HEK293 (cell line): Measurements from ENCODE around the gene TMOD4.

Experiments used
- CTCF ChIA-PET: fragments of 350-600 bp; formaldehyde crosslinking; extraction: SDS; loops from one replicate; lab custom pipeline; 2021; ENCODE audit warnings: antibody characterized with exemption; lab: Yijun Ruan, JAX
- POLR2A ChIA-PET: fragments of 300-600 bp; formaldehyde crosslinking; extraction: SDS; loops from one replicate; lab custom pipeline; 2020; ENCODE audit warnings: antibody characterized with exemption, inconsistent platforms; lab: Yijun Ruan, JAX
- H3K27ac ChIP-seq: fragments of 200-500 bp; sonication (Bioruptor generic); 2 replicates; pipeline ENCODE4 v1.5.1; 2014; ENCODE audit warnings: low read depth, low read length, control low read depth, inconsistent platforms; ENCODE audit errors: extremely low read depth
- H3K36me3 ChIP-seq, 2 experiments: fragments of 200-500 bp in 1 of 2; sonication (Bioruptor generic) in 1 of 2; 1 replicate in 1 of 2; 2 replicates in 1 of 2; pipeline ENCODE4 v1.5.1; 2014 to 2017; ENCODE audit warnings: inconsistent platforms in 2 of 2, low read length in 2 of 2; ENCODE audit not compliant: control insufficient read depth in 2 of 2, insufficient read depth in 1 of 2
- H3K4me1 ChIP-seq: fragments of 200-500 bp; sonication (Bioruptor generic); 2 replicates; pipeline ENCODE4 v1.5.1; 2014; ENCODE audit warnings: mild to moderate bottlenecking, low read length, inconsistent platforms; ENCODE audit not compliant: control insufficient read depth, insufficient read depth
- H3K4me3 ChIP-seq: 2 replicates; pipeline ENCODE4 v1.5.1; 2011; ENCODE audit warnings: low read depth, mild to moderate bottlenecking, control low read depth, low read length, moderate library complexity
- H3K9me3 ChIP-seq: fragments of 200-500 bp; sonication (Bioruptor generic); 2 replicates; pipeline ENCODE4 v1.5.1; 2014; ENCODE audit warnings: low read depth, low read length, inconsistent platforms; ENCODE audit not compliant: control insufficient read depth, insufficient read depth
- AEBP2 ChIP-seq: fragments of 450-650 bp; formaldehyde crosslinking; IDR thresholded peaks from 2 replicates; pipeline ENCODE4 v1.5.1; 2016; ENCODE audit warnings: missing biosample characterization, missing genetic modification characterization, borderline replicate concordance
- BCL11A ChIP-seq: fragments of 450-650 bp; formaldehyde crosslinking; IDR thresholded peaks from 2 replicates; pipeline ENCODE4 v1.5.1; 2016; ENCODE audit warnings: low read depth, missing biosample characterization, missing genetic modification characterization
- BCL6B ChIP-seq: fragments of 450-650 bp; formaldehyde crosslinking; IDR thresholded peaks from 2 replicates; pipeline ENCODE4 v1.5.1; 2017; ENCODE audit warnings: missing biosample characterization, missing genetic modification characterization
- GLI2 ChIP-seq: fragments of 450-650 bp; formaldehyde crosslinking; IDR thresholded peaks from 2 replicates; pipeline ENCODE4; 2017; ENCODE audit warnings: missing biosample characterization, missing genetic modification characterization, low read depth, borderline replicate concordance
- IKZF3 ChIP-seq: fragments of 450-650 bp; IDR thresholded peaks from 2 replicates; pipeline ENCODE4 v1.5.0; 2018; ENCODE audit warnings: missing biosample characterization, mild to moderate bottlenecking, missing genetic modification characterization, moderate library complexity
- INSM2 ChIP-seq: fragments of 450-650 bp; formaldehyde crosslinking; IDR thresholded peaks from 2 replicates; pipeline ENCODE4 v1.5.1; 2016; ENCODE audit warnings: missing biosample characterization, missing genetic modification characterization
- OVOL3 ChIP-seq: fragments of 450-650 bp; formaldehyde crosslinking; IDR thresholded peaks from 2 replicates; pipeline ENCODE4 v1.5.1; 2016; ENCODE audit warnings: missing biosample characterization, missing genetic modification characterization
- PRDM10 ChIP-seq: fragments of 450-650 bp; formaldehyde crosslinking; IDR thresholded peaks from 2 replicates; pipeline ENCODE4 v1.5.1; 2016; ENCODE audit warnings: missing biosample characterization, missing genetic modification characterization
- WT1 ChIP-seq: fragments of 450-650 bp; formaldehyde crosslinking; IDR thresholded peaks from 2 replicates; pipeline ENCODE4 v1.5.1; 2016; ENCODE audit warnings: missing biosample characterization, missing genetic modification characterization
- ZBTB21 ChIP-seq: fragments of 450-650 bp; formaldehyde crosslinking; IDR thresholded peaks from 2 replicates; pipeline ENCODE4 v1.5.1; 2017; ENCODE audit warnings: missing biosample characterization, missing genetic modification characterization
- ZBTB48 ChIP-seq: fragments of 450-650 bp; formaldehyde crosslinking; IDR thresholded peaks from 2 replicates; pipeline ENCODE4 v1.5.1; 2016; ENCODE audit warnings: missing biosample characterization, missing genetic modification characterization
- ZFP41 ChIP-seq: fragments of 450-650 bp; formaldehyde crosslinking; IDR thresholded peaks from 2 replicates; pipeline ENCODE4 v1.5.1; 2016; ENCODE audit warnings: missing biosample characterization, missing genetic modification characterization, borderline replicate concordance
- ZNF174 ChIP-seq: fragments of 450-650 bp; formaldehyde crosslinking; IDR thresholded peaks from 2 replicates; pipeline ENCODE4 v1.5.0; 2017; ENCODE audit warnings: missing biosample characterization, mild to moderate bottlenecking, missing genetic modification characterization
- ZNF24 ChIP-seq: fragments of 450-650 bp; formaldehyde crosslinking; IDR thresholded peaks from 2 replicates; pipeline ENCODE4 v1.5.1; 2016; ENCODE audit warnings: missing biosample characterization, missing genetic modification characterization
- ZNF26 ChIP-seq: fragments of 450-650 bp; formaldehyde crosslinking; IDR thresholded peaks from 2 replicates; pipeline ENCODE4 v1.5.1; 2016; ENCODE audit warnings: missing biosample characterization, missing genetic modification characterization
- ZNF530 ChIP-seq: fragments of 450-650 bp; formaldehyde crosslinking; IDR thresholded peaks from 2 replicates; pipeline ENCODE4 v1.5.1; 2016; ENCODE audit warnings: low read depth, missing biosample characterization, missing genetic modification characterization
- ZNF558 ChIP-seq: fragments of 450-650 bp; formaldehyde crosslinking; IDR thresholded peaks from 2 replicates; pipeline ENCODE4 v1.5.1; 2016; ENCODE audit warnings: missing biosample characterization, missing genetic modification characterization
- ZNF624 ChIP-seq: fragments of 450-650 bp; formaldehyde crosslinking; IDR thresholded peaks from 2 replicates; pipeline ENCODE4 v1.5.1; 2017; ENCODE audit warnings: missing biosample characterization, missing genetic modification characterization
- ZNF677 ChIP-seq: fragments of 450-650 bp; IDR thresholded peaks from 2 replicates; pipeline ENCODE4 v1.5.0; 2018; ENCODE audit warnings: missing biosample characterization, mild to moderate bottlenecking, missing genetic modification characterization, moderate library complexity
- ZNF692 ChIP-seq: fragments of 450-650 bp; formaldehyde crosslinking; IDR thresholded peaks from 2 replicates; pipeline ENCODE4 v1.5.1; 2016; ENCODE audit warnings: missing biosample characterization, missing genetic modification characterization
- ZNF76 ChIP-seq: fragments of 450-650 bp; formaldehyde crosslinking; IDR thresholded peaks from 2 replicates; pipeline ENCODE4; 2016; ENCODE audit warnings: low read depth, missing biosample characterization, missing genetic modification characterization, borderline replicate concordance
- ZSCAN5A ChIP-seq: fragments of 450-650 bp; formaldehyde crosslinking; IDR thresholded peaks from 2 replicates; pipeline ENCODE4 v1.5.1; 2016; ENCODE audit warnings: missing biosample characterization, missing genetic modification characterization

TMOD4 gene

GRCh38 chr1:151165281-151165737 is 10.5 kb downstream of the TMOD4 start:
- POLR2A ChIA-PET = interaction anchor here (0.8 to 3.3 kb wide), 9 partner anchors 9 to 159 kb away, joined by 3 to 23 read pairs (median 4); partner anchors contain the start of genes MINDY1, TMOD4, TNFAIP8L2 and VPS72
- TF ChIP-seq INSM2 (tag by site-specific recombination) (peak; percentile 42; the same call in 1 of the 2 replicates), IKZF3 (peak; percentile 80), PRDM10 (peak; percentile 99), BCL6B (tag by site-specific recombination) (no peak), ZNF677 (tag by site-specific recombination) (no peak), ZBTB21 (tag by site-specific recombination) (peak; percentile 28), WT1 (peak; percentile 97), ZSCAN5A (tag by site-specific recombination) (no peak), ZNF692 (peak; percentile 22; the same call in 1 of the 2 replicates), ZBTB48 (tag by site-specific recombination) (peak; percentile 95), ZNF558 (tag by site-specific recombination) (0 out of 2 replicates have a peak, but pooled peaks have one; percentile 4), ZNF174 (tag by site-specific recombination) (no peak), OVOL3 (tag by site-specific recombination) (no peak), BCL11A (tag by site-specific recombination) (peak; percentile 91), ZFP41 (tag by site-specific recombination) (no peak), ZNF624 (no peak), ZNF26 (tag by site-specific recombination) (no peak), ZNF530 (no peak), GLI2 (tag by site-specific recombination) (no peak), ZNF76 (tag by site-specific recombination) (no peak; the same call in 1 of the 2 replicates), AEBP2 (no peak), ZNF24 (tag by site-specific recombination) (no peak)

More at GRCh38 chr1:151165281-151165737, 10.5 kb downstream of the TMOD4 start:
- H3K4me1 ChIP-seq = peaks cover 6% of the 10 kb centered on the region; the same call in 1 of the 2 replicates
- no peaks in the 10 kb centered on the region for H3K9me3 ChIP-seq
- CTCF ChIA-PET = interaction anchor here (0.6 to 1.8 kb wide), 3 partner anchors 9 to 141 kb away, joined by 3 to 9 read pairs (median 4); partner anchors contain the start of gene TNFAIP8L2
- peaks cover 17 to 53% of the 10 kb centered on the region in 2 experiments for H3K36me3 ChIP-seq
- peak overlapping the region; percentile 82 for H3K4me3 ChIP-seq
- peak overlapping the region; percentile 63 for H3K27ac ChIP-seq
